HG03432 (cell line): ENCODE measurements around the gene SORL1.
"Not testable (repeated sequence)": the region's sequence is repeated elsewhere in the genome, so short reads cannot be mapped to it uniquely, and the experiment has no call there.

Experiments used
- ATAC-seq: cut with Tn5 transposase; IDR thresholded peaks from one replicate; pipeline ENCODE4 v1.9.1; 2021; ENCODE audit warnings: mild to moderate bottlenecking, moderate library complexity; ENCODE audit not compliant: unreplicated experiment

The SORL1 gene

DNA sequence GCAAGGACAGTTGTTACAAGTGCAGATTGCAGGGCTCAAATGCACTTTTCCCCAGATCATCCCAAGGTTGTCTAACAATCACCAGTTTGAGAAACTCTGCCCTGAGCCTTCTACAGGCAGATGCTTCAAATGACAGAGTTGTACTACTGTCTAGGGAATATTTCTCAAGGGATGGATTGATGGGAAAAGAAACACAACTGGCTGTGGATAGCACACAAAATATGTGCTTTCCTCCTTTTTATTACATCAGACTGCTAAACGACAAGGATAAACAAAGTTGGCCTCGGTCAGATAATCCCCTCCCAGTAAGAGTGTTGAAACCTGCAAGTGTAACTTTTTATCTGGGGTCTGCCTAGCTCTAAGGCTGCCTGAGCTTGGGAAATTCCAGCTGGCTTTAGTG is 47.3 kb downstream of the SORL1 start:
- no peak for ATAC-seq

- ATAC-seq: no peak
Measured at GRCh38 chr11:121500275-121500674, 48.2 kb downstream of the SORL1 start.

DNA sequence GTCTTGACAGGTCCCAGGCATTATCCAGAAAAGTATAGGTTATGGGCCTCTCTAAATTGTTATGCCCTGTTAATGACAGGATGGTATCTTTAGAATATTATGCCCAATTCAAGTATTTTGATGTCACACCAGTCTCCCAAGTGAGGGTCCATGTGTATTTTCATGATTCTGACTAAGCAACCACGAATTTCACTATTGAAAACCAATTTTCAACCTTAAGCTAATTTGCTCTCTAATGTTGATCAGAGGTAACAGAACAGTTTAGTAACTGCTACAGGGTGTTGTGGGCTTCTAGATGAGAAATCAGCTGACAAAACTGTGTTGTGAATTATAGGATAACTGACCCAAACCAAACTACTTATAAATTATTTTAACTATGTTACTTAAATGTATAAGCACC is 48.6 kb downstream of the SORL1 start:
- ATAC-seq: no peak

GRCh38 chr11:121503051-121503450 is 50.9 kb downstream of the SORL1 start:
- no peak for ATAC-seq

DNA sequence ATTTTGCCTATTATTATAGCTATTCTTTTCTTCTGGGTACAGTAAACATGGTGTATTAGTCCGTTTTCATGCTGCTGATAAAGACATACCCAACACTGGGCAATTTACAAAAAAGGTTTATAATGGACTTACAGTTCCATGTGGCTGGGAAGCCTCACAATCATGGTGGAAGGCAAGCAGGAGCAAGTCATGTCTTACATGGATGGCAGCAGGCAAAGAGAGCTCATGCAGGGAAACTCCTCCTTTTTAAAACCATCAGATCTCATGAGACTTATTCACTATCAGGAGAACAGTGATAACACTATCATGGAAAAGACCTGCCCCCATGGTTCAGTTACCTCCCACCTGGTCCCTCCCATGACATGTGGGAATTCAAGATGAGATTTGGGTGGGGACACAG is 54.1 kb downstream of the SORL1 start:
- not testable (repeated sequence) for ATAC-seq

DNA sequence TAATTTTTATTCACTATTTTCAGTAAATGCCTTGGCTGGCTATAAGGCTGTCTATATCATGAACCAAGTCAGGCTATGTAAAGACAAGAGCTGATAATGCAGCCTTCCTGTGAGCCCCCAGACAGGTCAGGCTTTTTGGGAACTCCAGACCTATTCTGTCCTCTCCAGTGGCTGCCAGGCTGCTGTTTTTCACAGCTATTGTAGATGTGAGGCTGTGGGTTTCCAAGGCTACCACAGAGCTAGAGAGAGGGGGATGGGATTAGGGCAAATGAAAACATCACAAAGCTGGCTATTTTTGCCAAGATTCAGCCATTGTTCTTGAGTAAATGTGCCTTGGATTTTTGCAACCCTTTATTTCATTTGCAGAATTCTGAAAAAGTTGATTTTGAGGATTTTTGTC is 56.3 kb downstream of the SORL1 start:
- ATAC-seq: no peak

DNA sequence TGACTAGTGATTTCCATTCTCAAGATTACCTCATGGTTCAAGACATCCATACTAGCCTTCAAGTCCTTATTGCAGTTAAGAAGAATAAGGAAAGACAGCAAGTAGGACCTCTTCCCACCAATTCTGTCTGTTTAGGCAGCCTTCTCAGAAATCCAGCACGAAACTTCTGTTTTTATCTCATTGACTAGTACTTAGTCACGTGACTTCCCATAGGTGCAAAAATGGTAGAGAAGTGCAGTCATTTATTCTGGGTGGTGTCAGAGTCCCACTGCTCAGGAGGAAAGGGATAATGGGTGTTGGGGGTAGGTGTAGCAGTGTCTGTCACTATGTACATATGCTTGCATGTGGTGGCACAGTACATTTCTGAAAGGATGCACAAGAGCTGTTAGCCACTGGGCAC is 58.3 kb downstream of the SORL1 start:
- ATAC-seq: no peak

GRCh38 chr11:121512468-121513465 is 60.7 kb downstream of the SORL1 start:
- no peak for ATAC-seq

GRCh38 chr11:121513807-121514206 is 61.7 kb downstream of the SORL1 start:
- ATAC-seq: no peak

DNA sequence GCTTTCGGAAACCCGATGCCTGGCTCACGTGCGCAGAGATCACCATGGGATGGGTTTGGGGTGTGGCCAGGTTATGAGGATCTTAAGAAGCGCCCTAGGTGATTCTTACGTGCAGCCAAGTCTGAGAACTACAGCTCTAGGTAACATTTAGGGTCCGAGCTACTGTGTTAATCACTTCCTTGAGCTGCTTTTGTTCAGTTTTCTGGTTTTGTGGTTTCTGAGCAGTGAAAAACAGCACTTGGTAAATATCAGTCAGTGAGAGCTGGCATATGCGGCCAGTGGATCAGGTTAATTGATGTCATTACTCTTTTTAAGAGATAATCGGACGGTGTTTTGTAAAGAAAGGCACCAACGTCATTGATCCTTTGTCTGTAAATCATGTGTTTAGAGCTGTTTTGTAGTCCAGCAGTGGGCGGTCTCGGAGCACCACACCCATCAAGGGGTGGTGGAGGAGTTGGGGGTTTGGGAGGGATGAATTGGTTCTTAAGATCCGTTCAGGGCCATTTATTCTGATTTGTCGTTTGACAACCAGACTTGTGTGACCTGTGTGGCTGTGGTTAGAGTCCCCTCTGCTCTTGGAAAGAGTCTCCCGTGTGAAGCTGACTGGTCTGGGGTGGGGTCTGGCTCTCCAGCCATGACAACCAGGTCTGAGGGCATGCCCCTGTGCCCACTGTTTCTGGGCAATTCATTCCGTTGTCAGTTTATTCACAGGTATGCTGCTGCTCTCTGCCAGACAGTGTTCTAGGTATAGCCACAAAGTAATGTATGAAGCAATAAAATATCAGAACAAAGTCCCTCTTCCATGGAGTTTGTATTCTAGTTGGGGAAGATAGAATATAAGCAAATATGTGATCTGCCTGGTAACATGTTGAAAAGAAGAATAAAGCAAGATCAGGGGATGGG is 62.6 kb downstream of the SORL1 start:
- ATAC-seq: no peak

DNA sequence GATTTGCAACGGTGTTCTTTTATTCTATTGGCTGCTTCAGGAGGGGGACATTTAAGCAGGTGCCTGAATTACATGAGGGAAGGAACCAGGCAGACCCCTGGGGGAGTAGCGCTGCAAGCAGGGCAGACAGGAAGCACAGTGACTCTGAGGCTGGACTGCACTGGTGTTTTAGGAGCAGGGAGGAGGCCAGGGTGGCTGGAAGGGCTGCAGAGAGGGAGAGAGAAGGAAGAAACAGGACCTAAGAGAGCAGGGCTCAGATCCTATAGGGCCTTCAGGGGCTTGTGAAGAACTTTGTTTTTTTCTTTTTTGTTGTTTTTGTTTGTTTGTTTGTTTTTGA is 63.2 kb downstream of the SORL1 start:
- no peak for ATAC-seq

- ATAC-seq: no peak
Measured at GRCh38 chr11:121517996-121518395, 65.9 kb downstream of the SORL1 start.

DNA sequence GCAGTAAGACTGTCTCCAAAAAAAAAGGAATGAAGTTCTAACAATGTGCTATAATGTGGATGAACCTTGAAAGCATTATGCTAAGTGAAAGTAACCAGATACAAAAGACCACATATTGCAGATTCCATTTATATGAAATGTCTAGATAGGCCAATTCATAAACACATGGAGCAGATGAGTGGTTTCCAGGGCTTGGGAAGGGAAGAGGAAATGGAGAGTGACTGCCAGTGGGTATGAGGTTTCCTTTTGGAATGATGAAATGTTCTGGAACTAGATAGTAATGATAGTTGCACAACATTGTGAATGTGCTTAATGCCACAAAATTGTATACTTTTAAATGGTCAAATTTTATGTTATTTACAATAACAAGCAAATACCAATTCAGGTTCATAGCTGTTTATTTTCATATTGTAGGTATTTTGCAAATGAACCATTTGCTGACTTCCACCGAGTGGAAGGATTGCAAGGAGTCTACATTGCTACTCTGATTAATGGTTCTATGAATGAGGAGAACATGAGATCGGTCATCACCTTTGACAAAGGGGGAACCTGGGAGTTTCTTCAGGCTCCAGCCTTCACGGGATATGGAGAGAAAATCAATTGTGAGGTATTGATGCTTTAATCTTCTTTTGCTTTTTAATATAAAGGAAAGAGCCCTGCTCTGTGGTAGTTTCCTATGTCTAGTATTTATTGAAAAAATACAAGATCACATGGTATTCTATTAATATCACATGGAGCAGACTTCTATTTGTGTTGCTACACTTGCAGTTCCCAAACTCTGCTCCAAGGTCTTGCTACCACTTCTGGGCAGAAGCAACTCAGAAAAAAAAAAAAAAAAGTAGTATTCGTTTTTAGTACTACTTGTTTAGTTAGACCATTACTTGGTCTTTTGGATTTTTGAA is 68.4 kb downstream of the SORL1 start:
- ATAC-seq: no peak

- no peak for ATAC-seq
Measured at GRCh38 chr11:121521145-121522042, 69.3 kb downstream of the SORL1 start.

DNA sequence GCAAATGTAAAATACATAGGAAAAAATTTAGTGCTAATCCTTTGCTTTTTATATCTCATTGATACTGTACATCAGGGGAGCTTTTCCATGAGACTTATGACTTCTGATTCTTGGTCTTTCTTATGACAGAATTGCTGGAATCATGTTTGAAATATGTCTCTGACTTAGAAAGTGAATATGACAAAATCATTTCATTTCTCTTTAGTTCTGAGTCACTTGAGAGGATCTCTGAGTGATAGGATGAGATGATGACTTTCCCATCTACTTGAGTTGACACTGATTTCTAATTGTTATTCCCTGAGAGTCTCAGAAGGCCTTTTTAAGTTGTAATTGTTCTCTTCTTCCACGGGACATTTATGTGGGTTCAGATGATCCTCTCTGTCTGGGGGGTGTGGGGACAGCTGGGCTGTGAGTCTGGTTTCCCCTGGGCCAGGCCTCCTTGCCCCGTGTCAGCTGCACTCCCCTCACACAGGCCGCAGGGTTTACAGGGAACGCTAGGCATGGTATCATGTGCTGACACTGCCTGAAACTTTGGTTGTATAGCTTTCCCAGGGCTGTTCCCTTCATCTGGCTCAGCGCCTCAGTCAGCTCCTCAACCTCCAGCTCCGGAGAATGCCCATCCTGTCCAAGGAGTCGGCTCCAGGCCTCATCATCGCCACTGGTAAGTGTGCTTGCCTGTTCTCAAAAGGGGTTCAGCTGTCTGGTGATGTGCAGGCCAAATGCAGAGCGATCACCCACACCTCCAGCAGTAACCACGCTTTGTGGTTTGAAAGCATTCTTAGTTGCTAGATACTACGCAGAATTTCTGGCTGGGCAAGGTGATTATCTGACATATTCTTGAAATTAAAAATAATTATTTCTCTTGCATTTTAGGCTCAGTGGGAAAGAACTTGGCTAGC is 70.2 kb downstream of the SORL1 start:
- no peak for ATAC-seq

- ATAC-seq: no peak
Measured at GRCh38 chr11:121523581-121524232, 71.6 kb downstream of the SORL1 start.

GRCh38 chr11:121524233-121524631 is 72.1 kb downstream of the SORL1 start:
- ATAC-seq: no peak

GRCh38 chr11:121525376-121525775 is 73.3 kb downstream of the SORL1 start:
- no peak for ATAC-seq
